NCI-H2196 (cell line): ENCODE data around the gene PCDHGA3.
A peak's percentile ranks its signal among the peaks of the same experiment; 100 is the strongest.
"Not testable (repeated sequence)": the region's sequence is repeated elsewhere in the genome, so short reads cannot be mapped to it uniquely, and the experiment has no call there.

Experiments
- DNase-seq: peaks from one replicate; lab custom pipeline; 2025; ENCODE audit not compliant: unreplicated experiment; lab: John Stamatoyannopoulos, UW

PCDHGA3 gene

DNA sequence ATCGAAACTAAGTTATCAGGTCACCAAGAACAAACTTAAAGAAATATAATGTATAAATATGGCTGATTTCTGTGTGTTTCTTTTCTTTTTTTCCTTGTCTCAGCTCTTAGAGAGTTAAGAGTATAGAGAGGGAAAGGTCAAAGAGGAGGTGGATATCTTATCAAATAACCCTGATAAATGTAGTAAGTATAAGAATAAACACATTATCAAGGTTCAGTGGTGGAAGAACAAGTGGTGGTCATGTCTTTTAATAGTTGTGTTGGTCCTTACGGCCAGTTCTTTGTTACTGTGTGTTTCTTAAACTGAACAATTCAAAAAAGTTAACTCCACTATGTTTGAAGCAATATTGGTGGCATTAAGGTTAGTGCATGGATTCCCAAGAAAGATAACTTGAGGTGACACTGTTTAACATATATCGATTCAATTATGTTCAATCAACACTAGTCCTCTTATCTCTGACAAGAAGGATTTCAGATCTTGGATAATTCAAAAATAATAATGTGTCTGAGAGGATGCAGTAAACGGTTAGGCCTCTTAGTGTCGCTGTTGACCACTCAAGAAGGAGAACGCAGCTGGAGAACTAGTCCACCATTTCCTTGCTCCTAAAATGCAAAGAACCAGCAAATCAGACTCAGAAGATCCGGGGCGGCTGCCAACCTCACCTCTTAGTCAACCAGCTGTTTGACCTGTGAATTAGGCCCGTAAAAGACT is at the start of gene PCDHGA3:
Gene PCDHGA3 (plus strand): TSS at position 588 of the 711 bp plus-strand sequence. CDS start 205 bp downstream, outside the sequence.
- DNase-seq = no peak

DNA sequence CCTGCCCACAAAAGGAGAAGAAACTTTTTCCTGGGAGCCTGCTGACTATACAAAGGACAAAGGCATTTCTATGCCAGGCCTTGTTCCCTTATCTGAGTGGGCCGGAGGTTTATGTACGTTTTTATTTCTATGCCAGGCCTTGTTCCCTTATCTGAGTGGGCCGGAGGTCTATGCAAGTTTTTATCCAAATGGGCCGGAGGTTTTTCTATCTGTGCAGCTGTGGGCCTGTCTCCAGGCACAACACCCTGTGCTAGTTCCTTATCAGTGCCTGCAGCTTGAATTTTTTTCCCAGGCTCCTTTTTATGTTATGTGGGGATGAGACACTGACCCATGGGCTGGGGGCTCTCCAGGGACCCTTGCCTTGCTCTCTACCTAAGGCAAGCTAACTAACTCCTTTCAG is 45.3 kb upstream of the PCDHGA3 start:
- no peak for DNase-seq

DNA sequence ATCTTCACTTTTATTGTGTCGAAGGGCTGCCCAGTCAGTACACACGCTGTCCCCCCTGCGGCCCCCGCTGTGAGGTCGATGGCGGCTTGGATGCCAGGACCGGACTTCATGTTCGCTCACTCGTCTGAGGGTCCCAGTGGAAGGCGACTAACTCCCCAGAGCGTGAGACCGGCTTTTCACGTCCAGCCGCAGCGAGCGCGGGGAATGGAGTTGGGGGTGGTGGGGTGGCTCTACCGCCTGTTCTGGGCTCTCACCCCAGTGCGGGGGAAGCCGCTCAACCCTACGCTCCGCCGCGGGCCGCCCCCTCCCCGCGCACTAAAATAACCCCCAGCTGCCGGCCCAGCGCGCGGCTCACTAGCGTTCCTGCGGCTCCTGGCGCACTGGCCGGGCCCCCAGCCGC is 39.9 kb upstream of the PCDHGA3 start, which contains the start of gene SLC25A2:
Gene SLC25A2 (minus strand): TSS at position 294 of the 400 bp plus-strand sequence. CDS start 184 bp downstream, at position 110.
- no peak for DNase-seq

DNA sequence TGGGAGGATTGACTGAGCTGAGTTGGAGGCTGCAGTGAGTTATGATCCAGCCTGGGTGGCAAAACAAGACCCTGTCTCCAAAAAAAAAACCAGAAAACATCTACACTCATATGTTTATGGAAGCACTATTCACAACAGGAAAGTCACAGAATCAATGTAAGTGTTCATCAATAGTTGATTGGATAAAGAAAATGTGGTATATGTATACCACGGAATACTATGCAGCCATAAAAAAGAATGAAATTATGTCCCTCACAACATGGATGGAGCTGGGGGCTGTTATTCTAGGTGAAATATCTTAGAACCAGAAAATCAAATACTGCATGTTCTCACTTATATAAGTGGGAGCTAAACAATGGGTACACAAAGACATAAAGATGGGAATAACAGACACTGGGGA is 37.0 kb upstream of the PCDHGA3 start:
- no peak for DNase-seq

DNA sequence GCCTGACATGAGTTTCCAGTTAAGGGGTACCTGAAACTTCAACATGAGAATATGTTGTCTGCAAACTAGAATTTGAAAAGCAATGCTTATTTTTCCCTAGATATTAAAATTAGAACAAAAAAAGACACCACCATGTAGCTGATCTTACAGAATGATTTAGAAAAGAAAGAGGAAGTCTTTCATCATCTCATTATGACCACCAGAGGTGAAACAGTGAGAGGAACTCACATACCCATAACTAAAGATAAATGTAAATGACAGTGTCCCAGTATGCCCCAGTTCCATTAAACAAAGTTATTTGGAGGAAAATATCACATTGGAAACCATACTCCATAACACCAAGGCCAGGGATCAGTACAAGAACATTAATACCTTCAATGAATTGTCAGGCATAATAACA is 29.9 kb upstream of the PCDHGA3 start:
- DNase-seq = no peak

DNA sequence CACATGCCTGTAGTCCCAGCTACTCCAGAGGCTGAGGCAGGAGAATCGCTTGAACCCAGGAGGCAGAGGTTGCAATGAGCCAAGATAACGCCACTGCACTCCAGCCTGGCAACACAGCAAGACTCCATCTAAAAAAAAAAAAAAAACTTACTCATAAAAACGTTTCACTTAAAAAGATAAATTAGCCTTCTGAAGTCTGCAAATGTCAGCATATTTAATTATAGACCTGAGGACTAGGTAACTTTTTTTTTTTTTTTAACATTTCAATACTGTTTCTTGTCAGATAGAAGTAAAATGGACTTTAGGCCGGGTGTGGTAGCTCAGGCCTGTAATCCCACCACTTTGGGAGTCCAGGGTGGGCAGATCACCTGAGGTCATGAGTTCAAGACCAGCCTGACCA is 26.7 kb upstream of the PCDHGA3 start:
- not testable (repeated sequence) for DNase-seq

DNA sequence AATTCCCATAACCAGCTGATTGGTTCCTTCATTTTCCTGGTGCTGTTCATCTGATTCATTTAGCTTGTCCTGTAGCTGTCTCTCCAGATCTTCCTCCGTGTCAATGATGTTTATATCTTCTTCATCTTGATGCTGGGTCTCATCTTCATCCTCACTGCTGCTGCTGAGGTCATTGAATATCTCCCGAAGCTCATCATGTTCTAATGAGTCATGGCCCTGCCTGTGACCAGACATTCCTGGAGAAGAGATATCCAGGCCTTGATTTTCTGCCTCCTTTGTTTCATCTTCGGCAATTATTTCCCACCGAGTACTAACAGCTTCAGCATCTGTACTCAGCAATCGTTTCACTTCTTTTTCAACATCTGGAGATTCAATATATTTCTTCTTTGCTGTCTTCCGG is 24.4 kb upstream of the PCDHGA3 start:
- no peak for DNase-seq

DNA sequence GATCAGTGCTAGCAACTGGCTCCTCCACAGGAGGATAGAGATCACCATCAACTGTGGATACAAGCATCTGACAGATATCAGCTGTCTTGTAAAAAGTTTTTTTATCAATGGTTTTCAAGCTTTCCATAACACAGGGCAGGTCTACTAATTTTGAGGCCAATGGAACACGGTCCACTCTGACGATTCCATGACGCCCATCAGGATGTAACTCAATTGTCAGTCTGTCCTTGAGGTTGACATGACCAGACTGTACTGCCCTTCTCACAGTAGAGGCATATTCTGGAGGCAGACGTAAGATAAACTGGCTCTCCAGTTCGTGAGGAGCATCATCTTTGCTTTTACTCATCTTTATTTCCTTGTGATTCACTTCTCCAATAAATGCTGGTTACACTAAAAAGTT is 23.9 kb upstream of the PCDHGA3 start:
- DNase-seq = no peak

DNA sequence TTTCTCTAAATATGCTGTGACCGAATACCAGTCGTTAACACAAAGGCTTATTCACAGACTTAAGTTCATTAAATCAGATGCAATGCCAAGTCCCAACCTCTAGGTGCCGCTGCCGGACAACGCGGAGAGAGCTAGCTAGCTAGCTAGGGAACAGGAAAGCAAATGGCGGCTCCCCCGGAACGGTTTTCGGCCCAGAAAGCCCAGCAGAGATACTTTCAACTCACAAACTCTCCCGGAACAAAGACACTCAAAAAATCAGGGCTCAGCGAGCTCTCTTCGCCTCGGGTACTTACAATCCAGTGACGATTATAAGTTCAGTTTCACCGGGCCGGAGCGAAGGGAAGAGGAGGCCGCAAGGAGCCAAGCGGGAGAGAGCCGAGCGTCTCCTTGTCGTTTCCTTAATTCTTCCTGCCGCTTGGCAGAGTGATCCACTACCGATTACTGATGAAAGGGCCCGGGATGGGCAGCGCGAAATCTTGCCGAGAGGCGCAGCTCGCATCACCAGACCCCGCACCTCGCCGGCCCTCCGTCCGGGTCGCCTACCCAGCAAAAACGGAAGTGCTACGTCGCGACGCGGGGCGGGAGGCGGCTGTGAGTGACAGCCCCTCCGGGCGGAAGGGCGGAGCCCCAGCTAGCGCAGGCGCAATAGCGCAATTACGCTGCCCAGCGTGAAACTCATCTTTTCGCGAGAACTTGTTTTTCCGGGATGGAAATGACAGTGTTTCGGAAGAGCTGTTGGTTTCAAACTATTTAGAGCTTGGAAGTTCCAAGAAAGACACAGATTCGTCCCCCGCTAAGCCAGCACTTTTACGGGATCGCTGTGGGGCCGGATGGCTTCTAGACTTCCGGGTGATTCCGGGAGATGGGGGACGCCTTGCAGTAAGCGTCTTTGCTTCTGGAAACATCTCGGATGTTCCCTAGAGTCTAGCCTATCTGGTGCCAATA is 23.1 kb upstream of the PCDHGA3 start, which contains the start of gene TAF7:
Gene TAF7 (minus strand): TSS at position 560 of the 945 bp plus-strand sequence. CDS start 740 bp downstream, outside the sequence.
- peak; percentile 93 for DNase-seq

DNA sequence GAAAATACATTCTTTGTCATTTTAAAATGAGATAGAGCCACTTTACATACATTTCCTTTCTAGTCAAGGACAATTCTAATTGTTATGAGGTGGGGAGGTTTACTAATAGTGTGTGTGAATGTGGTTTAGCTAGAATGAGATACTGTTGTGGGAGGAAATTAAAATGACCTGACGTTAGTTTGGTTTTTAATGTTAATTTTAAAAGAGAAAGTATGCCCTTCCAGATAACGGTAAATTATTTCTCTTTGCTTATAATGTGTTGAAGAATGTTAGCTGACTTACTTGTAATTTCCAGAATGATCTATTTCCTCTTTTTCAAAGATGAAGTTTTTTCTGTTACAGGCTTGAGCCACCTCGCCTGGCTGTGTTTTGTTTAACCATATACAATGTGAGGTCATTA is 21.4 kb upstream of the PCDHGA3 start:
- no peak for DNase-seq

DNA sequence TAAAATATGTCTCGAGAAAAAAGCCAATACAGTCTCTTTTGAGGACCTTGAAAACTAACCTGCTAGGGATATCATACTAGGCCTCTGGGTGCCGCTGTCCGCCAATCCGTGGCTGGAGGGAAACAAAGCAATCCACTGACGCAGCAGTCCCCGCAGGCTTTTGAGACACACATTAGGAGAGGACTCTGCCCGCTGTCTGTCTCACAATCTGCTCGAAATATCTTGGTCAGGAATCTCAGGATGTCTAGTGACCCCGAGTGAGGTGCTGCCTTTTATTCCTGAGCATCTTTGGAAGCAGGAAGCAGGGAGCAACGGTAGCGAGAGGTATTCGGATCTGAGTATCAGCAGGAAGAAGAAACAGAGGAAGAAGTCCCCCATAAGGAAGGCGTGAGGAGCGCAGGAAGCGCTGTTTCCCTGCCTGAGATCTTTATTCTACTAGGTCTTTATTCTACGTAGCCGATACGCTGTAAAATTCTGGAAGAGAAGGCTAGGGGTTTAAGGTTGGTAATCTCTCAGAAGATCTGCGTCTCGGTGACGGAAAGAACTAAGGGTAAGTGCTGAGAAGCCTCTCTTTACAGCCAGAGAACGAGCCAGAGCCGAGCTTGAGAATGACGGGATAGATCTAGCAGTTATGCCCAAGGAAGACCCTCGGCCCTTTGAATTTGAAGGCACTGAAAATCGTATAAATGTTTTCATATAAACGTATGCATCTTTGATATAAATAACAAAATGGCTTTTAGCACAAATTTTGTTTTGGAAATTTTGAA is 17.4 kb upstream of the PCDHGA3 start:
- no peak for DNase-seq

DNA sequence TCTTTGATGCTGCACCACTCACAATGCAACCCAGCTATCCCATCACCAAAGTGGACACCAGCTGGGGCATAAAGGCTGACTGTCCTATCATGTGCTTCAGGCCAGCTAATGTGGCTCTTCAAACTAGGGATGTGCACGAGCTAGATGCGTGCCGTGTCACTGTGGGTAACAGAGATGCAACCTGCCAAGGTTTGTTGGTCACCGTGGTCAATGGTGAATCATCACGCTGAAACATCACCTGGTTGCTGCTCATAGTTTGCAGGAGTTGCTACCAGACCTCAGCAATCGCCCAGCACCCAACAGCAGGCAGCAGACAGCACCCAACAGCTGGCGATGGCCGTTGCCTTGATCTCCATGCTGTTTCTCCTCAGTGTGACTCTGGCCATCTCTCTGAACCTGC is 15.4 kb upstream of the PCDHGA3 start:
- no peak for DNase-seq

DNA sequence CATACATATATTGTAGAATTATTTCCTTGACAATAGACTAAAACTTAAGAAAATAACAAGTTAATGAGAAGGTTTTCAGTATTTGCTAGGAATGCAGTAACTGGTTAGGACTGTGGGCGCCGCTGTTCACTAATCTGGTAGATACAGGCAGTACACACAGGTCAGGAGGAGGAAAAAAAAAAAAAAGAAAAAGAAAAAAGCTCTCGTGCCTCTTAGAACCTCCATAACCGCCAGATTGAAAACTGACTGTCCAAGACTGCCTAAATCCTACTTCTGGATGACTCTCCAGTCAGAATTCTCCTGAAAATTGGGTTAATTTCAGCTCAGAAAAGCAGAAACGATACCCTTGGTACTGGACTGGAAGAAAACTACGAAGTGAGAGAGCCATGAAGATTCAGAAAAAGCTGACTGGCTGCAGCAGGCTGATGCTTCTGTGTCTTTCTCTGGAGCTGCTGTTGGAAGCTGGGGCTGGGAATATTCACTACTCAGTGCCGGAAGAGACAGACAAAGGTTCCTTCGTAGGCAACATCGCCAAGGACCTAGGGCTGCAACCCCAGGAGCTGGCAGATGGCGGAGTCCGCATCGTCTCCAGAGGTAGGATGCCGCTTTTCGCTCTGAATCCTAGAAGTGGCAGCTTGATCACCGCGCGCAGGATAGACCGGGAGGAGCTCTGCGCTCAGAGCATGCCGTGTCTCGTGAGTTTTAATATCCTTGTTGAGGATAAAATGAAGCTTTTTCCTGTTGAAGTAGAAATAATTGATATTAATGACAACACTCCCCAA is 13.1 kb upstream of the PCDHGA3 start, which contains the start of gene PCDHGA1:
Gene PCDHGA1 (plus strand): TSS at position 216 of the 782 bp plus-strand sequence.
- DNase-seq = no peak

DNA sequence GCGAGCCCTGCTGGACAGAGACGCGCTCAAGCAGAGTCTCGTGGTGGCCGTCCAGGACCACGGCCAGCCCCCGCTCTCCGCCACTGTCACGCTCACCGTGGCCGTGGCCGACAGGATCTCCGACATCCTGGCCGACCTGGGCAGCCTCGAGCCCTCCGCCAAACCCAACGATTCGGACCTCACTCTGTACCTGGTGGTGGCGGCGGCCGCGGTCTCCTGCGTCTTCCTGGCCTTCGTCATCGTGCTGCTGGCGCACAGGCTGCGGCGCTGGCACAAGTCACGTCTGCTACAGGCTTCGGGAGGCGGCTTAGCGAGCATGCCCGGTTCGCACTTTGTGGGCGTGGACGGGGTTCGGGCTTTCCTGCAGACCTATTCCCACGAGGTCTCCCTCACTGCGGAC is 11.1 kb upstream of the PCDHGA3 start:
- DNase-seq = not testable (repeated sequence)

DNA sequence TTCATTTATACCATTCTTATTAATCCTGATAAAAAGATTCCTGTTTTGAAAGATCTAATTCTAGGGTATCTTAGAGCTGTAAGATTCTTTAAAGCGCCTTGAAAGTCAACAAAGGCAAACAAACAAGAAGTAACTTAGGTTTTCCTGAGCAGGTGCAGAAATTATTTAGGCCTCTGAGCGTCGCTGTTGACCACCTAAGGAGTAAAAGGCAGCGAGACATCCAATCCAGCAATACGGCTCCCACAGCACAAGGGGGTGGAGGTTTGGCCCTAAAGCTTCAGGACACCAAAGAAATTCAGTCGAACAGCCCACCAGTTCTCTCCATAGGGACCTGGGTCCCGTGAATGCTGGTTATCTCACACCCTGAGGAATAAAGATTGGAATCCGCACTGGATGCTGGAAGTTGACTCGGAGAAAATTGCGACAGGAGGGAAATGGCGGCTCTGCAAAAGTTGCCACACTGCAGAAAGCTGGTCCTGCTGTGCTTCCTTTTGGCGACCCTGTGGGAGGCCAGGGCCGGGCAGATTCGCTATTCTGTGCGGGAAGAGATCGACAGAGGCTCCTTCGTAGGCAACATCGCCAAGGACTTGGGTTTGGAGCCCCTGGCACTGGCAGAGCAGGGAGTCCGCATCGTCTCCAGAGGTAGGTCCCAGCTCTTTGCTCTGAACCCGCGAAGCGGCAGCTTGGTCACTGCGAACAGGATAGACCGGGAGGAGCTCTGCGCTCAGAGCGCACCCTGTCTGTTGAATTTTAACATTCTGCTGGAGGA is 4.9 kb upstream of the PCDHGA3 start, which contains the start of gene PCDHGA2:
Gene PCDHGA2 (plus strand): TSS at position 223 of the 769 bp plus-strand sequence.
- no peak for DNase-seq

DNA sequence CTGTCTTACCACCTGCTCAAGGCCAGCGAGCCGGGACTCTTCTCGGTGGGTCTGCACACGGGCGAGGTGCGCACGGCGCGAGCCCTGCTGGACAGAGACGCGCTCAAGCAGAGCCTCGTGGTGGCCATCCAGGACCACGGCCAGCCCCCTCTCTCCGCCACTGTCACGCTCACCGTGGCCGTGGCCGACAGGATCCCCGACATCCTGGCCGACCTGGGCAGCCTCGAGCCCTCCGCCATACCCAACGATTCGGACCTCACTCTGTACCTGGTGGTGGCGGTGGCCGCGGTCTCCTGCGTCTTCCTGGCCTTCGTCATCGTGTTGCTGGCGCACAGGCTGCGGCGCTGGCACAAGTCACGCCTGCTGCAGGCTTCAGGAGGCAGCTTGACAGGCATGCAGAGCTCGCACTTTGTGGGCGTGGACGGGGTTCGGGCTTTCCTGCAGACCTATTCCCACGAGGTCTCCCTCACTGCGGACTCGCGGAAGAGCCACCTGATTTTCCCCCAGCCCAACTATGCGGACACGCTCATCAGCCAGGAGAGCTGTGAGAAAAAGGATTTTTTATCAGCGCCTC is 2.8 kb upstream of the PCDHGA3 start:
- not testable (repeated sequence) for DNase-seq

DNA sequence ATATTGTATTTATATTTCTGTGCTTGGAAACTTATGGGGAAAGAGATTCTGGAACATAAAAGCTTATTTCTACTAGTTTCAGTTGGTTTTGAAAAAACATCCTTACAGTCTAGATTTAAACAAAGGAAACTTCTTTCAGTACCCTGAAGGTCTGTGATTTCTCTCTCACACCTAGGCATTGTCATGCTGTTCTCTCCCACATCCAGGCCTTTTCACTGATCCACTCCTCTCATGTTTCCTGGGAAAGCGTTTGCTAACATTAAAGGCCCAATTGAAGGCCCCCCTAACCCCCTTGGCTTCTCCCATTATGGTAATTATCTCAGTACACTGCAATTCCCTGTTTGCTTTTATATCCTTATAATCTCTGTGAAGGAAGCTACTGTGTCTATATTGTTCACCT is 856 bp upstream of the PCDHGA3 start:
- no peak for DNase-seq

DNA sequence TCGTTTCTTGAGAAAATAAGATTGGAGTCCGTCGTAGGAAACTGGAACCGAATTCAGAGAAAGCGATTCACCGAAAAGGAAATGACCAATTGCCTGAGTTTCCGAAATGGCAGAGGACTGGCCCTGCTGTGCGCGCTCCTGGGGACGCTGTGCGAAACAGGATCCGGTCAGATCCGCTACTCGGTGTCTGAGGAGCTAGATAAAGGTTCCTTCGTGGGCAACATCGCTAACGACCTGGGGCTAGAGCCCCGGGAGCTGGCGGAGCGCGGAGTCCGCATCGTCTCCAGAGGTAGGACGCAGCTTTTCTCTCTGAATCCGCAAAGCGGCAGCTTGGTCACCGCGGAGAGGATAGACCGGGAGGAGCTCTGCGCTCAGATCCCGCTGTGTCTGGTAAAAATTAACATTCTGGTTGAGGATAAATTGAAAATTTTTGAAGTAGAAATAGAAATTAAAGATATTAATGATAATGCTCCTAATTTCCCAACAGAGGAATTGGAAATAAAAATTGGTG is 379 bp downstream of the PCDHGA3 start:
- DNase-seq = no peak

DNA sequence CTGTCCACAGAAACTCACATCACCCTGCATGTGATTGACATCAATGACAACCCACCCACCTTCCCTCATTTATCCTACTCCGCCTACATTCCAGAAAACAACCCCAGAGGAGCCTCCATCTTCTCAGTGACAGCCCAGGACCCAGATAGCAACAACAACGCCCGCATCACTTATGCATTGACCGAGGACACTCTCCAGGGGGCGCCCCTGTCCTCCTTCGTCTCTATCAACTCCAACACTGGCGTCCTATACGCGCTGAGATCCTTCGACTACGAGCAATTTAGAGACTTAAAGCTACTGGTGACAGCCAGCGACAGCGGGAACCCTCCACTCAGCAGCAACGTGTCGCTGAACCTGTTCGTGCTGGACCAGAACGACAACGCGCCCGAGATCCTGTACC is 1.7 kb downstream of the PCDHGA3 start:
- no peak for DNase-seq
